ENCODE measurements around the gene RUNX3. TPM values are rescaled to one million over a fixed set of nuclear protein-coding genes. Genes with fewer than 3 reads are reported as not detected.
A peak's percentile ranks its signal among the peaks of the same experiment; 100 is the strongest.

Gene RUNX3
- total RNA-seq, 1 experiment from 2014 or later = 0.33 TPM

DNA sequence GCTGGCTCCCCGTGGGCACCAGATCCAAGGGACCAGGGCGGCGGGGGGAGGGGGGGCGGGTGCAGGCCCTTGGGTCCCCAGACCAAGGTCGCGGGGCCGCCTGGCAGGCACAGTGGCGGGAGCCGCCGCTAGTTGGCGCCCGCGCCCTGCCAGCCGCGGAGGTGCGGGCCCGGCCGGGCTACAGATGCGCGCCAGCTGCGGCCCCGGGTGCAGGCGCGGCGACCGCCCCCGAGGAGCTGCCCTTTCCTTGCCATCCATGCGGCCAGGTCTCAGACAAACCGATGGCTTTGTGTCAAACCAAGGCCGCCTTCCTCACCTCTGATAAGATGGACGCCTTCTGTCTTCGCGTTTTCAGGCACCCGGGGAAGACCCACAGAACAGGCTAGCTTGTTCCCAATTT is 2.2 kb upstream of the RUNX3 start:
- Histone ChIP-seq H3K9me3 (ENCODE audit: control insufficient read depth, low read depth, low read length) (no peaks in the 10 kb centered on the region), H3K27me3 (ENCODE audit: insufficient read depth, low read length) (peaks cover 57% of the 10 kb centered on the region), H2BK5ac (ENCODE audit: insufficient read length, low read length) (no peak overlapping the region), H3K79me1 (ENCODE audit: insufficient read depth, low read depth, low read length, poor library complexity, severe bottlenecking) (no peaks in the 10 kb centered on the region), H3K9ac (ENCODE audit: extremely low read depth, insufficient read length, low read length) (no peak overlapping the region), H3K23me2 (ENCODE audit: insufficient read length, low read depth, low read length, poor library complexity, severe bottlenecking) (peaks cover 22% of the 10 kb centered on the region), H3K18ac (ENCODE audit: insufficient read length, low read depth, low read length) (no peak overlapping the region), H2BK120ac (ENCODE audit: low read depth, low read length, poor library complexity, severe bottlenecking) (no peak overlapping the region), H2BK20ac (ENCODE audit: low read depth, low read length, poor library complexity, severe bottlenecking) (no peak overlapping the region), H3K14ac (ENCODE audit: insufficient read depth, low read length) (no peak overlapping the region), H2AK5ac (ENCODE audit: insufficient read length, low read length) (no peak overlapping the region), H4K5ac (ENCODE audit: insufficient read length, low read depth, low read length) (no peak overlapping the region), H3K4me2 (ENCODE audit: insufficient read depth, insufficient read length, low read length) (peak overlapping the region; percentile 45), H3T11ph (ENCODE audit: low read length) (no peak overlapping the region), H3K27ac (ENCODE audit: insufficient read length, low read depth, low read length) (no peak overlapping the region), H3K4ac (ENCODE audit: low read depth, low read length) (no peak overlapping the region), H4K8ac (replicated peaks; ENCODE audit: insufficient read length, low read depth, low read length) (no peak overlapping the region), H2BK15ac (ENCODE audit: low read depth, low read length) (no peak overlapping the region), H3K56ac (ENCODE audit: insufficient read length, low read depth, low read length) (no peak overlapping the region), H3K4me1 (ENCODE audit: insufficient read depth, low read length) (peaks cover 5% of the 10 kb centered on the region; the same call in 1 of the 2 replicates), H4K20me1 (ENCODE audit: control insufficient read depth, insufficient read depth, insufficient read length) (no peaks in the 10 kb centered on the region), H4K91ac (ENCODE audit: insufficient read length, low read depth, low read length) (no peak overlapping the region), H3K23ac (ENCODE audit: insufficient read length, low read depth, low read length) (no peak overlapping the region), H2AFZ (ENCODE audit: low read length) (no peak overlapping the region), H2BK12ac (ENCODE audit: insufficient read length, low read depth, low read length) (no peak overlapping the region), H3K79me2 (ENCODE audit: insufficient read depth, low read length) (no peaks in the 10 kb centered on the region)
- no peak overlapping the region for H3K27ac Mint-ChIP-seq
- WGBS (ENCODE audit: extremely low coverage, insufficient read length, low lambda C conversion rate) = no CpG with 5 or more reads among the region's 34 CpGs
- peak overlapping the region; percentile 44 to 77; a peak in 4 of 5 replicates for H3K4me3 Mint-ChIP-seq
- DNase-seq = peak; percentile 83
- H3K27me3 Mint-ChIP-seq (ENCODE audit: low read depth) = peaks cover 78% of the 10 kb centered on the region
- no peaks in the 10 kb centered on the region; a peak in 1 of 7 replicates for H3K36me3 Mint-ChIP-seq (ENCODE audit: insufficient read depth in 1 of 3, low read depth in 3 of 3)
- peaks cover 39 to 64% of the 10 kb centered on the region in 2 experiments for H3K4me1 Mint-ChIP-seq
- H3K9me3 Mint-ChIP-seq = peaks cover 2 to 3% of the 10 kb centered on the region in 2 experiments; a peak in 2 of 5 replicates
- TF ChIP-seq, protein P1, sequence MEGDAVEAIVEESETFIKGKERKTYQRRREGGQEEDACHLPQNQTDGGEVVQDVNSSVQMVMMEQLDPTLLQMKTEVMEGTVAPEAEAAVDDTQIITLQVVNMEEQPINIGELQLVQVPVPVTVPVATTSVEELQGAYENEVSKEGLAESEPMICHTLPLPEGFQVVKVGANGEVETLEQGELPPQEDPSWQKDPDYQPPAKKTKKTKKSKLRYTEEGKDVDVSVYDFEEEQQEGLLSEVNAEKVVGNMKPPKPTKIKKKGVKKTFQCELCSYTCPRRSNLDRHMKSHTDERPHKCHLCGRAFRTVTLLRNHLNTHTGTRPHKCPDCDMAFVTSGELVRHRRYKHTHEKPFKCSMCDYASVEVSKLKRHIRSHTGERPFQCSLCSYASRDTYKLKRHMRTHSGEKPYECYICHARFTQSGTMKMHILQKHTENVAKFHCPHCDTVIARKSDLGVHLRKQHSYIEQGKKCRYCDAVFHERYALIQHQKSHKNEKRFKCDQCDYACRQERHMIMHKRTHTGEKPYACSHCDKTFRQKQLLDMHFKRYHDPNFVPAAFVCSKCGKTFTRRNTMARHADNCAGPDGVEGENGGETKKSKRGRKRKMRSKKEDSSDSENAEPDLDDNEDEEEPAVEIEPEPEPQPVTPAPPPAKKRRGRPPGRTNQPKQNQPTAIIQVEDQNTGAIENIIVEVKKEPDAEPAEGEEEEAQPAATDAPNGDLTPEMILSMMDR (conservative IDR thresholded peaks at IDR 0.05) = peak; percentile 91

Data from H9 (cell line).